DND-41 (cell line): Measurements from ENCODE around the gene TFIP11.

Experiments
- CTCF ChIP-seq: IDR thresholded peaks from 2 replicates; pipeline ENCODE4 v1.5.1; 2012; ENCODE audit warnings: borderline replicate concordance, low read length, moderate library complexity, mild to moderate bottlenecking; ENCODE audit not compliant: poor library complexity, severe bottlenecking; ENCODE audit errors: extremely low read depth
- EZH2 ChIP-seq: IDR thresholded peaks from 3 replicates; pipeline ENCODE4 v1.6.1; 2012; ENCODE audit warnings: borderline replicate concordance, low read depth, mild to moderate bottlenecking, moderate library complexity, low read length, inconsistent platforms; ENCODE audit not compliant: severe bottlenecking

DNA sequence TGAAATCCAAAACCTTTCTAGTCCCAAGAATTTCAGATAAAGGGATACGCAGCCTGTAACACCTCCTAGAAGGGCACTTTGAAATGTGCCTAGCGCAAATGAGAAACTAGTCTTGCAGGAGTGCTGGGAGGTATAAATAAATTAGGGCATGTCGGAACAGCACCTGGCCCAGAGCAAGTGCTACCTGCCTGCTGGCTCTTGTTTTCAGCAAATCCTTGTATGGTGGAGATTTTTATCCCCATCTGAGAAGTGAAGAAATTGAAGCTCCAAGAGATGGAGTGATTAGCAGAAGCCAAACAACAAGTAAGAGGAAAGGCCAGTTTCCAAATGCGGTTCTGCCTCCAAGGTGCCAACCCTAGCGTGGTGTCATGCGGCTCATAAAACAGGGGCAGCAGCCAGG, 36.7 kb upstream of the TFIP11 start:
- no peak for TF ChIP-seq CTCF
- no peak for TF ChIP-seq EZH2
